GM10266 (cell line): Measurements from ENCODE around the gene ATXN7L3.

Source experiments
- DNase-seq: peaks from one replicate; pipeline ENCODE4 v3.0.0; 2012; ENCODE audit errors: extremely low spot score
- TF ChIP-seq, protein P1 (sequence below): IDR thresholded peaks from 2 replicates; pipeline ENCODE4 v1.5.1; 2012; ENCODE audit warnings: mild to moderate bottlenecking, low read depth; ENCODE audit not compliant: control insufficient read depth, insufficient read depth; ENCODE audit errors: missing control alignments

The ATXN7L3 gene

DNA sequence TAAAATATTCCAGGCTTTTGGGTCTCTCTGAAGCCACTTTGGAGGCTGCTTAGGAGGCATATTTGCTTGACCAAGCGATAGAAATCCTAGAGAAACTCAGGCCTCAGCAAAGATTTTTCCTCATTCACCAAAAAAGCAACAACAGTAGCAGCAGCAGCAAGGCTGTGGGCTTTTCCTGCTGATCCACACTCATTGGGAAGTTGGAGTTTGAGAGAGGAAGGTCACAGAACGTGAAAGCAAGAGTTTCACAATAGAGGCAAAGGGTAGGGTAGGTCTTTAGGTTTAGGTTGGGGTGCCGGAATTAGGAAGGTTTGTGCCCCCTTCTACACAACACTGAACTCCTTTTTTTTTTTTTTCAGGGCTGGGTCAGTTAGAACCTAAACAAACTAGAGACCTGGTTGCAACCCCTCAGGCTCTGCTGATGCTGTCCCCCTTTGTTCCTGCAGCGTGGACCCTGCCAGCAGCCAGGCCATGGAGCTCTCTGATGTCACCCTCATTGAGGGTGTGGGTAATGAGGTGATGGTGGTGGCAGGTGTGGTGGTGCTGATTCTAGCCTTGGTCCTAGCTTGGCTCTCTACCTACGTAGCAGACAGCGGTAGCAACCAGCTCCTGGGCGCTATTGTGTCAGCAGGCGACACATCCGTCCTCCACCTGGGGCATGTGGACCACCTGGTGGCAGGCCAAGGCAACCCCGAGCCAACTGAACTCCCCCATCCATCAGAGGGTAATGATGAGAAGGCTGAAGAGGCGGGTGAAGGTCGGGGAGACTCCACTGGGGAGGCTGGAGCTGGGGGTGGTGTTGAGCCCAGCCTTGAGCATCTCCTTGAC is 10.9 kb downstream of the ATXN7L3 start:
- DNase-seq = no peak
- TF ChIP-seq, protein P1, sequence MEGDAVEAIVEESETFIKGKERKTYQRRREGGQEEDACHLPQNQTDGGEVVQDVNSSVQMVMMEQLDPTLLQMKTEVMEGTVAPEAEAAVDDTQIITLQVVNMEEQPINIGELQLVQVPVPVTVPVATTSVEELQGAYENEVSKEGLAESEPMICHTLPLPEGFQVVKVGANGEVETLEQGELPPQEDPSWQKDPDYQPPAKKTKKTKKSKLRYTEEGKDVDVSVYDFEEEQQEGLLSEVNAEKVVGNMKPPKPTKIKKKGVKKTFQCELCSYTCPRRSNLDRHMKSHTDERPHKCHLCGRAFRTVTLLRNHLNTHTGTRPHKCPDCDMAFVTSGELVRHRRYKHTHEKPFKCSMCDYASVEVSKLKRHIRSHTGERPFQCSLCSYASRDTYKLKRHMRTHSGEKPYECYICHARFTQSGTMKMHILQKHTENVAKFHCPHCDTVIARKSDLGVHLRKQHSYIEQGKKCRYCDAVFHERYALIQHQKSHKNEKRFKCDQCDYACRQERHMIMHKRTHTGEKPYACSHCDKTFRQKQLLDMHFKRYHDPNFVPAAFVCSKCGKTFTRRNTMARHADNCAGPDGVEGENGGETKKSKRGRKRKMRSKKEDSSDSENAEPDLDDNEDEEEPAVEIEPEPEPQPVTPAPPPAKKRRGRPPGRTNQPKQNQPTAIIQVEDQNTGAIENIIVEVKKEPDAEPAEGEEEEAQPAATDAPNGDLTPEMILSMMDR = no peak

DNA sequence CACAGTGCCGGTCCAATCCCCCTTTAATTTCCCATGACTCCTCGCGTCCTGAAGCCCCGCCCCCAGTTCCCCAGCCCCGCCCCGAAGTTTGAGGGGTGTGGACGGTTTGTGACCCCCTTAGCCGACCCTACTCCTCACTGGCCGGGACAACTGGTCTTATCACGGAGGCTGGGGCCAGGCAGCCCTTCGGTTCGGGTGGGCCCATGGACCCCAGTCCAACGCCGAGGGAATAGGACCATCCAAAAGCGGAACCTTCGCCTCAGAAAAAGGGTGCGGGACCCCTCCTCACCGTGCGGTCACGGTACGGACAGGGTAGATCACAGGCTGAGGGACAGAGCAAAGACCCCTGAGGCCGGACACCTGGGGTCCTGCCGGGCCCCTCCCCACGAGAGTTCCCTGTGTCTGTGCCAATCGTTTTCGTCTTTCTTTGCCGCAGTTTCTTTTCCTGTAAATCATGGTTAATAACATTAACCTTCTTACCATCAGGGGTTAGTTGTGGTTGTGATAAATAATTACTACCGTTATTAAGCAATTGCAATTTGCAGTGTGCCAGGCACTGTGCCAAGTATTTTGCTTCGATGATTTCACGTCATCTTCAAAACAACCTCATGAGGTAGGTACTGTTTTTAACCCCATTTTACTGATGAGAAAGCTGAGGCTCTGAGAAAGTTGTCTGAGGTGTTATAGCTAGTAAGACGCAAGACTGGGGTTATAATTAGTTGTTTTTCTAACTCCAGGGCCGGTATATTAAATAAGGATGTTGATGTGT is 12.4 kb downstream of the ATXN7L3 start:
- no peak for DNase-seq
- TF ChIP-seq, protein P1 = no peak

DNA sequence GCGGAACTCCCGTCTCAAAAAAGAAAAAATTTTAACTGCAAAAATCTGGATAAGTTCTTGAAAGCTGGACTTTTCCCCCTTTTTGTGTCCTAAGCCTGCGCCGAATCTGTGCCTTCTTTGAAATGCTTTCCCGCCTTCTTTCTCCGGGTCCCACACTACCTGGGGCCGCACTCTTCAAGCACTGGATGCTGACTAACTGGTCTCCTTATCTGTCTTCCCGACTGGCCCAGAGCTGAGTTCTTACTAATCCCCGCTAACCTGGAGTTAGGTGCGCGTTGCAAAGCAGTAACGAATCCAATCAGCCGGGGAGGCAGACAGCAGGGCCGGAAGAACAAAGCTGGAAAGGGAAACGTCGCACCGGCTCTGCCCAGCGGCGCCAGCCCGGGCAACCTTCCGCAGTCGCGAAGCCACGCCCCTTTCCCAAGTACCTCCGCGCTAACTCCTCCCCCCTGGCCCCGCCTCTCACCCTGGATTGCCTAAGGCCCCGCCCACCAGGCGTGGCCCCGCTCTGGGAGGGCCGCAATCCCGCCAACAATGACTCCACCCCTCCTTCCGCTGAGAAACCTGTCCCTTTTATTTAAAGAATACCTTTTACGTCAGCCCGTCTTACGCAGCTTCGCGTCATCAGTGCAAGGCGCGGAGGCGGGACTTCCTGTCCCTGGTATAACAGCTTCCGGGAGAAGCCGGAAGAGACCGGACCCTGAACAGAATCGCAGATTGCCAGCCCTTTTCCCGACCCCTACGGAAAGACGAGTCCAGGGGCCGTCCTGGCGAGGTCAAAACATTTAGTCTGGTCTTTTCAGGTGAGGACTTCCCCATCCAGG is 13.2 kb downstream of the ATXN7L3 start, which contains the start of gene TMUB2:
TSS of gene TMUB2 (plus strand) at position 666 of the 824 bp plus-strand sequence. CDS start 737 bp downstream, outside the sequence.
- peak; percentile 100 for DNase-seq
- TF ChIP-seq, protein P1 = no peak

DNA sequence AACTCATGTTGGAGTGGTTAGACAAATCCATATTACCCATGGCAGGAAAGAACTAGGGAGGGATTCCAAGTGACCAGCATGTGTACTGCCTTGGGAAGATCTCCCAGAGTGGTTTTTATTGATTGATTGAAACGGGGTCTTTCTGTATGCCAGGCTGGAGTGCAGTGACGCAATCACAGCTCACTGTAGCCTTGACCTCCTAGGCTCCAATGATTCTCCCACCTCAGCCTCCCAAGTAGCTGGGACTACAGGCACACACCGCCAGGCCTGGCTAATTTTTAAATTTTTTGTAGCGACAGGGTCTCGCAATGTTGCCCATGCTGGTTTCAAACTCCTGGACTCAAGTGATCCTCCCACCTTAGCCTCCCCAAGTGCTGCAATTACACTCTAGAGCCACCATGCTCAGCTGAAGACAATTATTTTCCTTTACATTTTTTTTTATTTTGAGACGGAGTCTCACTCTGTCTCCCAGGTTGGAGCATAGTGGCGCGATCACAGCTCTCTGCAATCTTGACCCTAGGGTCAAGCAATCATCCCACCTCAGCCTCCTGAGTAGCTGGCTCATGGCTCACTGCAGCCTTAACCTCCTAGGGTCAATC is 15.4 kb downstream of the ATXN7L3 start:
- DNase-seq = no peak
- TF ChIP-seq, protein P1 = no peak

DNA sequence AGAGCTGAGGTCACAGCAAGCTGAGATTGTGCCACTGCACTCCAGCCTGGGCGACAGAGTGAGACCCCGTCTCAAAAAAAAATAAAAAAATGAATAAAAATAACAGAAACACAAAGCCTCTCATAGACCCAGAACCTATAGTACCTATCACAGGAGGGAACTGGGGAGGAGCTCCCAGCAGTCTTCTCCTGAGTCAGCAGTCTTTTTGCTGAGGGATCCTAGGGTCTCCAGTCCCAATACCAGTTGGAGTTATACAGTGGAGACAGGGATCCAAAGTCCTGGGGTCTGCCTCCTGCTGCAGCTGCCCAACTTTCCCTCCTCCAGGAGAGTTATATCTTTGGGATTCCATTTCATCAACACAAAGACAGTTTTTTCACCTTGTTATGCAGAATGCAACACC is 16.7 kb downstream of the ATXN7L3 start:
- TF ChIP-seq, protein P1 = no peak
- DNase-seq = no peak

DNA sequence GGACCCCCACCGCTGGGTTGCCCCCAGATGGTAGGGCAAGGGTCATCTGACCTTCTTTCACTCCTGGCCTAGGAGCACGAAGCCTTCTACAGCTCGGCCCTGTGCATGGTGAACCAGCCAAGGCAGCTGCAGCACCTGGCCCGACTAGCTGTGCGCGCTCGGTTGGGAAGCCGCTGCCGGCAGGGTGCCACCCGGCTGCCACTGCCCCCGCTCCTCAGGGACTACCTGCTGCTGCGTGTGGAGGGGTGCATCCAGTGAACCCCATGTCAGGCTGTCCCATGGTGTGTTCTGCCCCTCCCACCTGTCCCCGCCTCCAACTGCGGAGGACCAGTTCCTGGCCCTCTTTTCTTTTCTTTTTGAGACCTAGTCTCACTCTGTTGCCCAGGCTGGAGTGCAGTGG is 21.6 kb downstream of the ATXN7L3 start:
- DNase-seq = no peak
- TF ChIP-seq, protein P1 = no peak
